Gastrocnemius medialis (tissue), 4 donors: ENCODE results near the gene SASH3. TPM values are rescaled to one million over a fixed set of nuclear protein-coding genes. Genes with fewer than 3 reads are reported as not detected.

Experiments used
- ATAC-seq, 2 donors: fragments of 150-250 bp; one replicate each; pipeline ENCODE4 v1.9.1; 2016
- DNase-seq, 2 donors: peaks; one replicate each; pipeline ENCODE4 v3.0.0-alpha.2; 2019
- H3K27ac ChIP-seq, 4 donors: fragments of 200-600 bp; sonication (generic); 1 replicate in 1 of 4; 2 replicates in 3 of 4; pipeline ENCODE4 v1.5.1; 2016 to 2018; ENCODE audit warnings: mild to moderate bottlenecking in 2 of 4, moderate library complexity in 1 of 4
- H3K27me3 ChIP-seq, 3 donors: fragments of 200-600 bp; sonication (generic) in 2 of 3; 1 replicate in 1 of 3; 2 replicates in 2 of 3; pipeline versions ENCODE4 v1.5.1 to v1.6.0; 2016 to 2019; ENCODE audit warnings: mild to moderate bottlenecking in 1 of 3, moderate library complexity in 1 of 3
- H3K36me3 ChIP-seq, 2 donors: fragments of 200-600 bp; sonication (generic) in 1 of 2; one replicate each; pipeline ENCODE4 v1.5.1; 2017 to 2018
- H3K4me1 ChIP-seq, 2 donors: fragments of 200-600 bp; sonication (generic) in 1 of 2; one replicate each; pipeline ENCODE4 v1.5.1; 2016 to 2017; ENCODE audit warnings: mild to moderate bottlenecking in 2 of 2
- H3K4me3 ChIP-seq, 4 donors: fragments of 200-600 bp; sonication (generic) in 3 of 4; 1 replicate in 1 of 4; 2 replicates in 3 of 4; pipeline ENCODE4 v1.5.1; 2016 to 2019; ENCODE audit warnings: mild to moderate bottlenecking in 2 of 4
- H3K9me3 ChIP-seq, 3 donors: fragments of 200-600 bp; sonication (generic) in 2 of 3; 1 replicate in 1 of 3; 2 replicates in 2 of 3; pipeline ENCODE4 v1.5.1; 2016 to 2019
- POLR2A ChIP-seq, 2 donors: fragments of 450-650 bp; IDR thresholded peaks; one replicate each; pipeline ENCODE4 v1.6.1; 2017; ENCODE audit warnings: antibody characterized with exemption in 2 of 2, mild to moderate bottlenecking in 2 of 2, moderate library complexity in 2 of 2
- in situ Hi-C, 4 donors: fragments of 200-750 bp; cut with MboI; loops; one replicate each; pipeline versions ENCODE4 v1.15.0 to v1.8.0; 2017; ENCODE audit warnings: low sequenced_read_pairs in 4 of 4
- intact Hi-C: fragments of 100-400 bp; cut with DNase I; formaldehyde crosslinking; loops from one replicate; pipeline ENCODE4 v1.15.1; 2023; ENCODE audit warnings: low total_unique reads
- total RNA-seq, 4 donors: library from RNA; depleted of rRNA; stranded (reverse); fragments of >200 nt; gene quantifications; one replicate each; pipeline versions ENCODE4 v1.1.0 to v1.2.3, GENCODE V29; 2016
- TF ChIP-seq, protein P1 (sequence below), 5 experiments: fragments of 450-650 bp in 3 of 5; fragments of 200-600 bp in 2 of 5; sonication (generic) in 2 of 5; IDR thresholded peaks in 4 of 5; conservative IDR thresholded peaks in 1 of 5; 1 replicate in 4 of 5; 2 replicates in 1 of 5; pipeline ENCODE4 v1.5.1; 2016 to 2019; ENCODE audit warnings: antibody characterized with exemption in 5 of 5, mild to moderate bottlenecking in 3 of 5, moderate library complexity in 3 of 5

SASH3 gene
- total RNA-seq, 4 donors from 2014 or later, result 1.3 to 2.2 (median 1.7) TPM

DNA sequence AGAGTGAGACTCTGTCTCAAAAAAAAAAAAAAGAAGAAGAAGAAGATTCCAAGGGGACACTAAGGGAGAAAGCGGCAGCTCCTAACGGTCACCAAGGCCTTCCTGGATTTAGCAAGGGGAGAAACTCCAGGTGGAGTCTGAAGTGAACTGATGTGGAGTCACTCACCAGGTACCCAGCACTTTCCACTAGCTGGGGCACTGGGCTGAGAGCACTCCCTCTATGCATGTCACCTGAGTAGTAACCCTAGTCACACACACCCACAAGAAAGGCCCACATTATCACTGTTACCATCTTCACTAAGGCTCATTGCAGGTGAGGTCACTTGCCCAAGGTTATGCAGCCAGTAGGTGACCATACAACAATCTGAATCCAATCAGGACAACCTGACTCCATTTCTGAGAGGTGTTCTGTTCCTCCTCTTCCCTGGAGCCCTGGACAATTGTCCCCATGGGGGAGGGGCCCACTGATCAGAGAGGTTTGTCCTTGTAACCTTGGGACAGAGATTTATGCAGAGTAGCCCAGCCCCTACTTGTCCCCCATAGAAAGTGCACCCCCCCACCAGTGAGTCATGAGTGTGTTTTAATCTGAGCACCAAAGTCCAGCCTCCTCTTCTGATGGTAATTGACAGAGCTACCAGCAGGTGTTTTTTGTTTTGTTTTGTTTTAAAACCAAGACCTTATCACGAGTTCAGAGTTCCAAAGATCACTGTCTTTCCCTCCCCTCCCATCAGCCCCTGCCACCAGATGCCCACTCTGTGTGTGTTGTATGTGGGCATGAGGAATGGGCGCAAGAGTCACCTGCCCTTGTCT is 5.9 kb upstream of the SASH3 start:
- no peak overlapping the region for H3K4me3 ChIP-seq
- no peaks in the 10 kb centered on the region for H3K36me3 ChIP-seq
- no peak overlapping the region for H3K27ac ChIP-seq
- no peaks in the 10 kb centered on the region for H3K9me3 ChIP-seq
- TF ChIP-seq POLR2A (IDR thresholded peaks at IDR 0.05), result no peak
- TF ChIP-seq, protein P1, sequence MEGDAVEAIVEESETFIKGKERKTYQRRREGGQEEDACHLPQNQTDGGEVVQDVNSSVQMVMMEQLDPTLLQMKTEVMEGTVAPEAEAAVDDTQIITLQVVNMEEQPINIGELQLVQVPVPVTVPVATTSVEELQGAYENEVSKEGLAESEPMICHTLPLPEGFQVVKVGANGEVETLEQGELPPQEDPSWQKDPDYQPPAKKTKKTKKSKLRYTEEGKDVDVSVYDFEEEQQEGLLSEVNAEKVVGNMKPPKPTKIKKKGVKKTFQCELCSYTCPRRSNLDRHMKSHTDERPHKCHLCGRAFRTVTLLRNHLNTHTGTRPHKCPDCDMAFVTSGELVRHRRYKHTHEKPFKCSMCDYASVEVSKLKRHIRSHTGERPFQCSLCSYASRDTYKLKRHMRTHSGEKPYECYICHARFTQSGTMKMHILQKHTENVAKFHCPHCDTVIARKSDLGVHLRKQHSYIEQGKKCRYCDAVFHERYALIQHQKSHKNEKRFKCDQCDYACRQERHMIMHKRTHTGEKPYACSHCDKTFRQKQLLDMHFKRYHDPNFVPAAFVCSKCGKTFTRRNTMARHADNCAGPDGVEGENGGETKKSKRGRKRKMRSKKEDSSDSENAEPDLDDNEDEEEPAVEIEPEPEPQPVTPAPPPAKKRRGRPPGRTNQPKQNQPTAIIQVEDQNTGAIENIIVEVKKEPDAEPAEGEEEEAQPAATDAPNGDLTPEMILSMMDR (IDR thresholded peaks at IDR 0.05 in 4 of 5, conservative IDR thresholded peaks at IDR 0.05 in 1 of 5), result no peak
- H3K4me1 ChIP-seq, result no peaks in the 10 kb centered on the region
- no peaks in the 10 kb centered on the region for H3K27me3 ChIP-seq
- no peak for DNase-seq
- no peak for ATAC-seq
- in situ Hi-C loops, result no loop called here
- intact Hi-C loops, result no loop called here

DNA sequence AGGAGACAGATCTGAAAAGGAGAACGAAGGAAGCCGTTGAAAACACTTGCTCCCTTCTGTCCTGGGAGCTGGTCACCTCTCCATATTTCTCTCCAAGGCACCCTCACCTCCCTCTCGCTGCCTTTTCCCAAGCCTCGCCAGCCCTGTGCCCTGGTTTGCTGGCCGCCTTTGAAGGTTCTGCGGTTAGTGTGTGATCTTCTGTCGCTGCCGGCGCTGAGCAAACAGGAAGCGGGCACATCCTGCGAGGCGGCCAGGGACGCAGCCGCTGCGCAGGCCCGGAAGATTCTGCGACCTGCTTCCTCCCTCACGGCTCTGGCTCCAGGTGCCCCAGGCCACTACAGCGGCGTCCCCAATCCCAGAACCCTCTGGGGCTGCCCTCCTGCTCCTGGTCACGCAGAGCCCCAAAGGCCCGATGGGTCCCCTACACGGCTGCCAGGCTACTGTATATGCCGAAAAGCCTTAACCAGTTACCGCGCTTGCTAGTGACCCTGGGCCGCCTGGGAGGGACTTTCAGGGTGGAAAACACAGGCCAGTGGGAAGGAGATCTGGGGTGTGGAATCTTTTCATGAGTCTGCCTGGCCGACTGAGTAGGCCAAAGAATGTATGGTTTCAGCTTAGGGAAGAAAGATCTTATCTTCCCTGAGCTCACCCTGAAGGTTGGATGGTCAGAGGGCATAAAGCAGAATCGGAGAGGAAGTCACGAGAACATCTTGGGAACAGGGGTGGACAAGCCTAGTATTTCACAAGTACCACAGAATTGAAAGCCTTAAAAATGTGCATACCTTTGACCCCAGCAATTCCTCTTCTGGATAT is 2.3 kb upstream of the SASH3 start:
- Histone ChIP-seq H3K27me3 (no peaks in the 10 kb centered on the region), H3K4me1 (no peaks in the 10 kb centered on the region), H3K36me3 (no peaks in the 10 kb centered on the region), H3K27ac (peak overlapping the region in 3 of 4 donors; percentile 44 to 59 (median 46)), H3K9me3 (no peaks in the 10 kb centered on the region), H3K4me3 (no peak overlapping the region)
- DNase-seq (no peak), ATAC-seq (no peak)
- intact Hi-C loops (no loop called here), in situ Hi-C loops (no loop called here)
- TF ChIP-seq POLR2A (IDR thresholded peaks at IDR 0.05), result no peak
- TF ChIP-seq, protein P1 (IDR thresholded peaks at IDR 0.05 in 4 of 5, conservative IDR thresholded peaks at IDR 0.05 in 1 of 5), result no peak

DNA sequence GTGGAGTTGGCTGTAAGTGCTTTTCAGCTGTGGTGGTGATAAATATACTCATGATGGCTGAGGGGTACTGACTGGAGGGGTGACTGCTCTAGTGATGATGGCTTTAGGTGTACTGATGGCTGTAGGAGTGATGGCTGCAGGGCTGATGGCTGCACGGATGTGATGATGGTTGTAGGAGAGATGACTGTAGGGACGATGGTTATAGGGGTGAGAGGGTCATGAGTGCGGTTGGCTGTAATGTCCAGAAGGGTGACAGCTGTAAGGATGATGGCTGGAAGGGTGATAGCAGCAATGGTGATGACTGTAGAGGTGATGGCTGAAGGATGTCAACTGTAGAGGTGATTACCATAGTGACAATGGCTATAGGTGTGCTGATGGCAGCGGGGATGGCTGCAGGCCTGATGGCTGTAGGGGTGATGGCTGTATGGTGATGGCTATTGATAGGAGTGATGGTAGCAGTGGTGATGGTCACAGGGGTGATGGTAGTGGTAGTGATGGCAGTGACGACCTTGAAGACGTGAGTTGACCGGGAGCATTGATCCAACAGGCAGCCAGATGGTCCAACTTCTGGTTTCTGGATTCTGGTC is 570 bp upstream of the SASH3 start:
- Histone ChIP-seq H3K27ac (no peak overlapping the region), H3K36me3 (no peaks in the 10 kb centered on the region), H3K9me3 (no peaks in the 10 kb centered on the region), H3K4me1 (no peaks in the 10 kb centered on the region), H3K27me3 (no peaks in the 10 kb centered on the region), H3K4me3 (no peak overlapping the region)
- no peak for DNase-seq
- ATAC-seq, result no peak
- in situ Hi-C loops (no loop called here), intact Hi-C loops (no loop called here)
- TF ChIP-seq POLR2A (IDR thresholded peaks at IDR 0.05), result no peak
- TF ChIP-seq, protein P1 (IDR thresholded peaks at IDR 0.05 in 4 of 5, conservative IDR thresholded peaks at IDR 0.05 in 1 of 5), result no peak

DNA sequence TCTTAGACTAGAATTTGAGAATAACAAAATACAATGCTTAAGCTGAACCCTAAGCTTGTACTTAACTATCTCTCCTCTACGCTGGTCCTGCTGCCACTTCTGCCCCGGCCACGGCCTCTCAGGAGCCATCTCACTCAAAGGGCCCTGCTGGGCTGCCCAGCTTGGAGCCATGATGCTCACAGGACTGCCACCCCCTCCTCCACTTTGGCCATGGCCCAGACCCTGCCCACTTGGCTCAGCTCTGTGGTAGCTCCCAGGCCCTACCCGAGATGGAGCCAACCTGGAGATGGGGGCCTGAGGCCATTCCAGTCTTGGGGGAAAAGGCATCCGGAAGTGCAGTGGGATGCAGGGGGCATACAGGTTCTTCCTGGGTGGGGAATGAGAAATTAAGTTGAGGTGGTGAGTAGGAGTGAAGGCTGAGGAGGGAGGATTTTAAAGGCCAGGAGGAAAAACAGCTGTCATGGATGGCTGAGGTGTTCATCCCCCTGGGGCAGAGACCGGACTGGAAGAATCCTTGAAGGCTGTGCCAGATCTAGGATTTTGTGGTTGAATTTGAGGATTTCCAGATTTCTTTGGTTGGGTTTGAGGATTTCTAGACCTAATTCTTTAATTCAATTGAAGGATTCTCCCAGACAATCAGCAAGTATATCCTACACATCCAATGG is 824 bp downstream of the SASH3 start:
- no peak for ATAC-seq

More for the DNA sequence above, 824 bp downstream of the SASH3 start:
- DNase-seq, result no peak
- intact Hi-C loops, result no loop called here
- H3K4me3 ChIP-seq, result peak overlapping the region in 1 of 4 donors; percentile 15
- in situ Hi-C loops, result no loop called here
- no peaks in the 10 kb centered on the region for H3K27me3 ChIP-seq
- H3K36me3 ChIP-seq, result no peaks in the 10 kb centered on the region
- no peaks in the 10 kb centered on the region for H3K9me3 ChIP-seq
- H3K27ac ChIP-seq, result no peak overlapping the region
- no peak for TF ChIP-seq POLR2A (IDR thresholded peaks at IDR 0.05)
- TF ChIP-seq, protein P1 (IDR thresholded peaks at IDR 0.05 in 4 of 5, conservative IDR thresholded peaks at IDR 0.05 in 1 of 5), result no peak
- no peaks in the 10 kb centered on the region for H3K4me1 ChIP-seq
